Left lobe of liver (tissue), 2 donors: ENCODE measurements around the gene ASIC4. TPM values are rescaled to one million over a fixed set of nuclear protein-coding genes. Genes with fewer than 3 reads are reported as not detected.

Experiments
- ATAC-seq: fragments of 200-7000 bp; cut with Tn5 transposase; one replicate; pipeline ENCODE4 v1.9.1; 2020; ENCODE audit warnings: mild to moderate bottlenecking, moderate library complexity
- DNase-seq: peaks from one replicate; pipeline ENCODE4 v3.0.0-alpha.2; 2020; ENCODE audit warnings: low spot score
- total RNA-seq: library from RNA; stranded (reverse); gene quantifications from one replicate; pipeline ENCODE4 v1.2.1, GENCODE V29; 2021
- donor health status: DM: no; HTN: no; CAD: no; lungs with moderate emphysema.
- donor health status: DM: no; HTN: yes; CAD: no.

Gene ASIC4
- total RNA-seq, 1 donor from 2014 or later: 0.05 TPM

GRCh38 chr2:219513787-219514186 lies 495 bp upstream of the ASIC4 start:
- no peak for ATAC-seq
- no peak for DNase-seq

GRCh38 chr2:219514836-219515235 lies 554 bp downstream of the ASIC4 start:
- no peak for DNase-seq

GRCh38 chr2:219515874-219516629 lies 1.8 kb downstream of the ASIC4 start:
- DNase-seq: no peak
- ATAC-seq: no peak

More at GRCh38 chr2:219514836-219515235, 554 bp downstream of the ASIC4 start:
- no peak for ATAC-seq

DNA sequence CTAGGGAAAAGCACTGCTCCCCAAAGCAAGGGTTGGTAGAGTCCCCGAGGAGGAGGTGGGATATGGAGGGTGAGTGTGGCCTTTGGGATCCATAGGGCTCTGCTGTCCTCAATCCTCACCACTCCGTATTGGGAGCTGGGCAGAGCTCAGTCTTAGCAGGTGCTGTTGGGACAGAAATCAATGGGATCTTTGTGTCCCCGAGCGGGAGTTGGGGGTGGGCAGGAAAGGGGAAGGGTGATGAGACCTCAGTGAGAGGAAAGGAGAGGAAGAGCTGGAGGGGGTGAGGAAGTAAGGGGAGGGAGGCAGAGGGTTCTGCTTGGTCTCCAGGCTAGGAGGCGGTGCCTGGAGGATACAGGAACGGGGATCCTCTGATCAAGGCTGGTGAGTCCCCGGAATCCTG lies 2.6 kb downstream of the ASIC4 start:
- no peak for ATAC-seq
- no peak for DNase-seq

- no peak for DNase-seq
- ATAC-seq: no peak
Measured at GRCh38 chr2:219517954-219518778, 3.9 kb downstream of the ASIC4 start.

GRCh38 chr2:219519526-219519916 lies 5.2 kb downstream of the ASIC4 start:
- no peak for DNase-seq
- no peak for ATAC-seq

DNA sequence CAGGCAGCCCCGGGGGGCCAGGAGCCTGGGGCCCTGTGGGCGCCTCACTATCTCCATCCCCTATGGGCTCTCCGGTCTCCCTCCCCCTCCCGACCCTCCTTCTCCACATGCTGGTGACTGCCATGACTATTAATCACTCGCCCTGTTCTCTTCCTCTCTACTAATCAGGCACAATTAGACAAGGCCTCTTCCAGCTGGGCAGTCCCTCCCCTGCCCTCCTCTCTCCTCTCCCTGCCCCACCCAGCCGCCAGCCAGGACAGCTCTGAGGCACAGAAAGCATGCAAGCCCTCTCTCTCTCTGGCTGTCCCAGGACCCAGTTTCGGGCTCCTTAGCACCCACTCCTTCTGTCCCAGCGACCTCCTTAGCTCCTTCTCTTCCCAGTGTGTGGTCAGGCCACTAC lies 5.8 kb downstream of the ASIC4 start:
- no peak for DNase-seq
- no peak for ATAC-seq

DNA sequence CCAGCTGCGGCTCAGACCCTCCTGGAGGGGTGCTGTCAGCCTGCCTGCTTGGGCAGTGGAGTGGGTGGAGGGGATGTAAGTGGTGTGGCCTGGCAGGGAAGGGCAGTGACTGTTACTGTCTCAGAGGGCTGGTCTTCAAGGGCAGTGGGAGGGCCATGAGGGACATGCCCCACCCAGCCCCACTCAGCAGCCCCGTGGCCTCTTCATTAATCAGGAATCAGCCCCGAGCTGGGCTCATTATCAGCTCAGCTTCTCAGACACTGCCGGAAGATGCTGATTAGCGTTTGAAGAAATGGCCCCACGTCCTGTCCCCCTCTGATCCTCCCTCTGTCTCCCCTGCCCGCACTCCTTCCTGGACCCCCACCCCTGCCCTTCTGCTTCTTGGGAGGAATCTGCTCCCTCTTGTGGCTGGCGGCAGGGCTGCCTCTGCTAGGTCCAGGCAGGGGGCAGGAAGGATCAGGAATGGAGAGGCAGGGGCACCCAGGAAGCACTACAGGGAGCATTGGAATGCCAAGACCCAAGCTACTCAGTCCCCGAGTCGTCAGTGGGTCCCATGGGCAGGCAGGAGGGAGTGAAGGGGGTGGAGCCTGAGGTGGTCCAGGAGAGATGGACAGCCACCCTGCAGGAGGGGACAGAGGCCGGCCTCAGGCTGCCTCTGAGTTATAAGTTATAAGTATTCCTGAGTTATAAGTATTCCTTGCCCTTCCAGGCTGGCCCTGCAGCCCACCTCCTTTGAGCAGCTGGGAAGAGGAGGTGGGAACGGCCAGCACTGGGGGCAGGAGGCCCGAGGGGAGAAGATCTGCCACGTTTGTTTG lies 7.0 kb downstream of the ASIC4 start:
- DNase-seq (no peak), ATAC-seq (peak; percentile 40)

GRCh38 chr2:219522111-219523030 lies 8.1 kb downstream of the ASIC4 start:
- no peak for DNase-seq

GRCh38 chr2:219523031-219523671 lies 8.9 kb downstream of the ASIC4 start:
- ATAC-seq: no peak
- no peak for DNase-seq

More at GRCh38 chr2:219522111-219523030, 8.1 kb downstream of the ASIC4 start:
- no peak for ATAC-seq

DNA sequence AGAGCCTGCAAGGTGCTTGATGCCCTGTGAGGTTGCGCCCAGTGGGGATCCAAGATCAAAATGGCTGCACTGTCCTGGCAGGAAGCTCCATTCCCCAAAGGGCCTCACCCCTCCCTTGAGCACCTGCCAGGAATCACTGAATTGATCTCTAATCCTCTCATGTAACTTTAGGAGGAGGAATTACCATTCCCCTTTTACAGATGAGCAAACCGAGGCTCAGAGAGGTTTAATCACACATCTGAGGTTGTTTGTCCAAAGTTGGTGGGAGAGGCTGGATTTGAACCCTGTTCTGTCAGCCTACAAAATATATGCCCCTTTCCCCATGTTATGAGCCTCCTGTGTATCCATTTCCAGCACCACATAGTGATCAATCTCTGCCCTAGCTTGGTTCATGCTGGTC lies 10.5 kb downstream of the ASIC4 start:
- DNase-seq (no peak), ATAC-seq (no peak)

DNA sequence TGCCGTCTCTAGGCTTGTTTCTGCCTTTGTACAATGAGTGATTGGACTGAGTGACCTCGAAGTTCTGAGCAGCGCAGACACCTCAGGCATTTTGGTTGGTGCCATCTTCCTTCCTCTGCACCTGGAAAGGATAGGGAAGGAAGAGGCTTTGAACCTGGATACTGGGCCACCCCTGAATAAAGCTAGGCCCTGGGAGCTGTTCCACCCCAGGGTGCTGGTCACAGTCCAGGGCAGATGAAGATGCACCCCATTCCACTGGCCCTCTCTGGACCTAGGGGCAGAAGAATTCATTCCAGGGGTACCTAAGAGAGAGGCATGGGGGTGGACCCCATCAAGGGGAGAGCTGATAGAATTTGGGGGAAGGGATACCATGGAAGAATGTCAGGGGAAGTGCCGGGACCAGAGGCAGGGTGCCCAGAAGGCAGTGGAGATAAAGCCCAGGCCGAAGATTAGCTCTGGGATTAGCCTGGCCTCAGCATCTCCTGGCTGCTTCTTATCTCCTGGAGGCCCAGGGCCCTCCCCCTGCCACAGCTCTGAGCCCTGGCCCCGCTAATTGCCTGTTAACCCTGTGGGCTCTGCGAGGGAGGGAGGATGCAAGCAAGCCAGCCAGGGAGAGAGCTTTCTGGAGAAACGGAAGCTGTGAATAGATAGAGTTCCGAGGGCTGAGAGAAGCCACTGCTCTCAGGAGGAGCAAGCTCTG lies 11.4 kb downstream of the ASIC4 start:
- no peak for DNase-seq
- no peak for ATAC-seq

DNA sequence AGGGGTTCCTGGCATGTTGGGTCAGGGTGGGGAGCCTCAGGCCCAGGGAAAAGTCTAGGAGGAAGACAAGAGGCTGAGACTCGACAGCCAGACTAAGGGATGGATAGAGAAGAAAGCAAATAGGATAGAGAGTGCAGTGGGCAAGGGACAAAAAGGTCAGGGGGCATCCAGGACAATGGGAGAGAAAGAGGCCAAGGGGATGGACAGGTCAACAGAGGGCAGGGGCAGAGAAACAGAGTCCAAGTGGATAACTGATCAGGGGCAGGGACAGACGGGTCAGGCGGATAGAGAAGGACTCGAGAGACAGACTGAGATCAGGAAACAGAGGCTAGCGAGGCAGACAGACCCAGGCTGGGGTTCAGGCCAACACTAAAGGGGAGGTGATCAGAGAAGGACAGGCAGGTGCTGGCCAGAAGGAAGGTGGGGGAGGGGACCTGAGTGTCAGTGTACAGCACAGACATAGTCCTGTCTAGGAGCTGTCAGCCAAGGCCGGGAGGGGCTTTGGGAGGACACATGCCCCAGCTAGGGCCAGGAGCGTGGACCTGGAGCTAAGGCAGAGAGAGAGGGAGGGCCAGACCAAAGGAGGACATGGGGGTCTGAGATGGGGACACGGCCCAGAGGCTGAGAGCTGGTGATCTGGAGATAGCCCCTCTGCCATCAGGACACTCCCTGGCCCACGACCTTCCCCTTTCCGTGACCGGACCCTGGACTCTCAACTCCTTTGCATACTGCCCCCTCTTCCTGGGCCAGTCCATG lies 12.2 kb downstream of the ASIC4 start:
- DNase-seq: no peak

GRCh38 chr2:219527076-219527394 lies 12.8 kb downstream of the ASIC4 start:
- DNase-seq: no peak
- ATAC-seq: peak; percentile 66

More for the DNA sequence above, 12.2 kb downstream of the ASIC4 start:
- ATAC-seq: no peak

DNA sequence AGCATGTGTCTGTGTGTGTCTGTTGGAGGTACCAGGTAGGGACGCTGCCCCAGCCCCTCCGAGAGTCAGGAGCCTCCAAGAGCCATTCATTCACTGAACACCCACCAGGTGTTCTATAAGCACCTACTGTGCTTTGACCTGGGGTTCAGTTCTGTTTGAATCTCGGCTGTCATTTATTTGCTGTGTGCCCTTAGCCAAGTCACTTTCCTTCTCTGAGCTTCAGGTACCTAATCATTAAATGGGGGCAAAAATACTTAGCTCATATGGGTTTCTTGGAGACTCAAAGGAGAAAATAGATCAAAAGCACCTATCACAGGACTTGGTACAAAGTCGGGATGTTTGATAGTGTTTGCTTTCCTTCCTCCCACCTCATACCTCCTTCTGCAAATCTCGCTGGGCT lies 13.2 kb downstream of the ASIC4 start:
- no peak for DNase-seq
- no peak for ATAC-seq

DNA sequence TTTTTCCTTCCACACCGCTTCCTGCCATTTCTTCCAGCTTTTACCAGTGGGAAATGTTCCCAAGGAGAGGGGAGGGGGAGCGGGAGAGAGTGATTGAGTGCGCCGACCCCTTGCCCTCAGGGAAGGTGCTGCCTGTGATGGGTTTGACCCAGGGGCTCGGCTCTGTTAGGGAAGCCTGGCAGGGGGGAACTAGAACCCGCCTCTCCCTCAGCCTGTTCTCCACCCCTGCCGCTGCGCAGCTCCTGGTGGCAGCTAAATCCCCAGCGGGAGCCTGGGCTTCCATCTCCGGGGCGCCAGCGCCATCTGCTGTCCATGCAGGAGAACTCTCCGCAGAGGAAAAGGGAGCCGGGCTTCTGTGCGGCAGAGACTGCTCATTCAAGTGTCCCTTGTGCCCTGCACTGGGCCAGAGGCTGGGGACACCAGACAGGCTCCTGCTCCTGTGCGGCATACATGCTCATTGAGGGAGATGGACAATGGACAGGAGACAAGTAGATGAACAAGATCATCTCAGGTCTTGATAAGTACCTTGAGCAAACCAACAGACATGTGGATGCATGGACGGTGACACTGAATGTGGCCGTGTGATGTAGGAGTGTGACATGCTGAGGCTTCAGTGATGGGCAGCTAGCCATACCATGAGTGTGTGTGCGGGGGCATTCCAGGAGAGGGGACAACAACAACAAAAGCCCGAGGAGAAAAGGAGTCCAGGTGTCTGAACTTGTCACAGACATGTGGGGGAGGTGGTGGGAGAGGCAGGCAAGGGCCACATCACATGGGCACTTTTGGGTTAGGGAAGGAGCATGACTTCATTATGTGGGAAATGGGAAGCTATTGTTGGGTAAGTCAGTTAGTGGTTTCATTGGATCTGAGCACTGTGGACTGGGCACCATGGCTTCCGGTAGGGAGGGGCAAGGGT lies 16.0 kb downstream of the ASIC4 start:
- peak; percentile 87 for DNase-seq
- peak; percentile 98 for ATAC-seq

GRCh38 chr2:219531639-219532377 lies 17.5 kb downstream of the ASIC4 start:
- DNase-seq: no peak
- ATAC-seq: no peak
